Adrenal gland (tissue), 12 donors: ENCODE measurements around the gene NOS1. TPM values are rescaled to one million over a fixed set of nuclear protein-coding genes. Genes with fewer than 3 reads are reported as not detected.
"Not testable (repeated sequence)": the region's sequence is repeated elsewhere in the genome, so short reads cannot be mapped to it uniquely, and the experiment has no call there.

ENCODE experiments used
- DNase-seq, 7 donors: peaks; one replicate each; pipeline ENCODE4 v3.0.0-alpha.2; 2019 to 2020
- H3K27ac ChIP-seq, 5 donors: fragments of 200-600 bp; sonication (generic) in 4 of 5; 1 replicate in 3 of 5; 2 replicates in 2 of 5; pipeline versions ENCODE4 v1.5.1 to v1.8.0; 2016 to 2020; ENCODE audit warnings: mild to moderate bottlenecking in 1 of 5
- H3K27me3 ChIP-seq: fragments of 200-600 bp; 2 replicates; pipeline ENCODE4 v1.8.0; 2021
- H3K36me3 ChIP-seq, 2 donors: fragments of 200-600 bp; replicated peaks in 1 of 2; 1 replicate in 1 of 2; 2 replicates in 1 of 2; pipeline versions ENCODE4 v1.5.1 to v1.8.0; 2018 to 2022
- H3K4me1 ChIP-seq, 2 donors: fragments of 200-600 bp; replicated peaks in 1 of 2; 1 replicate in 1 of 2; 2 replicates in 1 of 2; pipeline versions ENCODE4 v1.5.1 to v1.8.0; 2018 to 2021
- H3K4me3 ChIP-seq, 4 donors: fragments of 200-600 bp; sonication (generic) in 3 of 4; one replicate each; pipeline ENCODE4 v1.5.1; 2016 to 2018
- H3K9me3 ChIP-seq, 3 donors: fragments of 200-600 bp; sonication (generic) in 1 of 3; replicated peaks in 1 of 3; 1 replicate in 2 of 3; 2 replicates in 1 of 3; pipeline versions ENCODE4 v1.5.1 to v1.8.0; 2016 to 2021
- POLR2A ChIP-seq, 2 donors: fragments of 450-650 bp; IDR thresholded peaks; one replicate each; pipeline ENCODE4 v1.6.1; 2017; ENCODE audit warnings: antibody characterized with exemption in 2 of 2, mild to moderate bottlenecking in 2 of 2, moderate library complexity in 1 of 2
- WGBS, 4 donors: extraction: QIAGEN DNeasy Blood & Tissue Kit in 2 of 4; methylation state at CpG; one replicate each; pipeline versions ENCODE4 v1.1.5 to v1.1.7; 2013 to 2017; 5-methylcytosine and 5-hydroxymethylcytosine counted together
- intact Hi-C, 2 donors: fragments of 100-400 bp; cut with DNase I; formaldehyde crosslinking; loops; one replicate each; pipeline versions ENCODE4 v1.14.1 to v1.15.0; 2022 to 2023
- polyA plus RNA-seq, 3 donors: library from polyadenylated mRNA; stranded (reverse); fragments of 200-250 nt in 2 of 3; fragments of 350-450 nt in 1 of 3; fragmentation: Illumina TruSeq in 1 of 3; extraction: RNeasy Lipid Tissue Mini Kit (QIAGEN cat#74804) in 1 of 3; gene quantifications; one replicate each; pipeline ENCODE4 v1.2.3, GENCODE V29; 2013 to 2014
- total RNA-seq, 9 donors: library from RNA; depleted of rRNA in 4 of 9; stranded (reverse); fragments of >200 nt in 4 of 9; fragments of 120-200 nt in 1 of 9; fragmentation: NEBNext Ultra II Directional in 1 of 9; extraction: Animal tissue kit (Norgen Biotek cat#: 25700) in 1 of 9; gene quantifications; one replicate each; pipeline versions ENCODE4 v1.1.0 to v1.2.4, GENCODE V29; 2013 to 2023
- TF ChIP-seq, protein P1 (sequence below), 6 experiments: fragments of 450-650 bp in 4 of 6; fragments of 200-600 bp in 2 of 6; sonication (generic) in 1 of 6; IDR thresholded peaks; 1 replicate in 5 of 6; 2 replicates in 1 of 6; pipeline versions ENCODE4 v1.5.1 to v1.8.0; 2016 to 2021; ENCODE audit warnings: antibody characterized with exemption in 6 of 6, mild to moderate bottlenecking in 2 of 6, moderate library complexity in 1 of 6
- donor health status: healthy with polysubstance abuse.
- donor health status: Bipolar disorder and iron deficiency.
- donor health status: DM: yes; HTN: yes; CAD: no.
- donor health status: DM: no; HTN: no; CAD: no.
- donor health status: DM: no; HTN: no; CAD: no.
- donor health status: DM: yes; HTN: yes; CAD: no.

Gene NOS1
- total and polyA plus RNA-seq, 12 donors = under 0.01 to 0.26 (median 0.07) TPM; not detected in 2

DNA sequence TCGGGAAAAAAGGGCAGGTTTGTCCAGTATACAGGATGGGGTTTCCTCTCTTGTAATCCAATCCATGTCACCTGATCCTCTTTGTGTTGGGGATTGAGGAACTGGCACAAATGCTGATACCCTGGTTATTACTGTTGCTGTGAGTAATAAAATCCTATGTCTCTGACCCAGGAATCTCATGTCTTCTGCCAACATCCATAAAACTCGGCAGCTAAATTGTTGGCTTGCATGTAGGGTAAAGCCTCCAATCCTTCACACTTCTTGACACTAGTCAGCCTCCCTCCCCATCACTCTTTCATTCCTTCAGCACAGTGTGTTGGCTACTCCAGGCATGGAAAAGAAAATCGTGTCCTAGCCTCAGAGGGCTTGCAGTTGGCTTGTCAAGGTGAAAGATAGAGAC lies 9.2 kb upstream of the NOS1 start:
- Histone ChIP-seq H3K27me3 (no peaks in the 10 kb centered on the region), H3K4me1 (no peaks in the 10 kb centered on the region), H3K27ac (no peak overlapping the region), H3K36me3 (no peaks in the 10 kb centered on the region), H3K4me3 (no peak overlapping the region), H3K9me3 (no peaks in the 10 kb centered on the region)
- intact Hi-C loops = no loop called here
- WGBS, 4 donors = 36 to 54% (median 49%) methylated on average over 3 of the region's 3 CpGs
- no peak for DNase-seq
- TF ChIP-seq POLR2A (IDR thresholded peaks at IDR 0.05) = no peak
- TF ChIP-seq, protein P1, sequence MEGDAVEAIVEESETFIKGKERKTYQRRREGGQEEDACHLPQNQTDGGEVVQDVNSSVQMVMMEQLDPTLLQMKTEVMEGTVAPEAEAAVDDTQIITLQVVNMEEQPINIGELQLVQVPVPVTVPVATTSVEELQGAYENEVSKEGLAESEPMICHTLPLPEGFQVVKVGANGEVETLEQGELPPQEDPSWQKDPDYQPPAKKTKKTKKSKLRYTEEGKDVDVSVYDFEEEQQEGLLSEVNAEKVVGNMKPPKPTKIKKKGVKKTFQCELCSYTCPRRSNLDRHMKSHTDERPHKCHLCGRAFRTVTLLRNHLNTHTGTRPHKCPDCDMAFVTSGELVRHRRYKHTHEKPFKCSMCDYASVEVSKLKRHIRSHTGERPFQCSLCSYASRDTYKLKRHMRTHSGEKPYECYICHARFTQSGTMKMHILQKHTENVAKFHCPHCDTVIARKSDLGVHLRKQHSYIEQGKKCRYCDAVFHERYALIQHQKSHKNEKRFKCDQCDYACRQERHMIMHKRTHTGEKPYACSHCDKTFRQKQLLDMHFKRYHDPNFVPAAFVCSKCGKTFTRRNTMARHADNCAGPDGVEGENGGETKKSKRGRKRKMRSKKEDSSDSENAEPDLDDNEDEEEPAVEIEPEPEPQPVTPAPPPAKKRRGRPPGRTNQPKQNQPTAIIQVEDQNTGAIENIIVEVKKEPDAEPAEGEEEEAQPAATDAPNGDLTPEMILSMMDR (IDR thresholded peaks at IDR 0.05) = no peak

- H3K36me3 ChIP-seq, DNase-seq, H3K27me3 ChIP-seq, H3K4me3 ChIP-seq, H3K4me1 ChIP-seq, H3K27ac ChIP-seq, H3K9me3 ChIP-seq: not testable (repeated sequence)
- intact Hi-C loops = loop anchor here (2.0 to 10.0 kb wide), 5 partner anchors 155 to 467 kb away; no protein-coding TSS in a partner anchor
- WGBS, 4 donors = 60 to 85% (median 70%) methylated on average over 17 of the region's 17 CpGs
Measured at GRCh38 chr12:117370000-117370399, 8.6 kb upstream of the NOS1 start.

DNA sequence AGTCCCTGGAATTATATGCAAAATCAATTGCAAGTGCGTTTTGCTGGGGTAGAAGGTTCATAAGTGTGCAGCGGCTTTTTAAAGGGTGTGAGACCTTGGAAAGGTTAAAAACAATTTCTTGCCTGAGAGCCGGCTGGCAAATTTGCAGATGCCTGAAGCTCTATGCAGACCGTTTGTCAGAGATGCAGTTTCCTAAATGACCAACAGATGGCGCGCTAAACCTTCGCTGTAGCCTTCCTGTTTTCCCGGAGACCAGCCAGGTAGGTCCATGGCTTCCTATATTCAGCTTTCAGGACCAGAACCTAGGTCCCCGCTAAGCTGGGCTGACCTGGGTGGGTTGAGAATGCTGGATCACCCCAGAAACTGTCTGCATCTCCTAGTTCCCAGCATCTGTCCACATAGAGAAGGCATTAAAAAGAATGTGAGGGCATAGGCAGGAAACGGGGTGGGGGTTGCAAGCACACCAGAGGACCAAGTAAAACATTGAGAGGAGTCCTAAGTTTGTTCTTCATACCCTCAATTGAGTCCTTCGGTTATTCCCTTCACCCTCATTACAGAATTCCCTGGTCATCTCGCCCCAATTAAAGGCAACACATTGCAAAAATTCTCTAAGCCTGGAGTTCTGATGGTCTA lies 5.7 kb upstream of the NOS1 start:
- Histone ChIP-seq H3K27ac (no peak overlapping the region), H3K36me3 (no peaks in the 10 kb centered on the region), H3K27me3 (peaks cover 16% of the 10 kb centered on the region), H3K4me3 (no peak overlapping the region), H3K4me1 (no peaks in the 10 kb centered on the region), H3K9me3 (no peaks in the 10 kb centered on the region)
- no peak for TF ChIP-seq POLR2A (IDR thresholded peaks at IDR 0.05)
- TF ChIP-seq, protein P1 (IDR thresholded peaks at IDR 0.05) = peak; percentile 80 to 89 (median 88)
- DNase-seq = peak; percentile 57 to 92 (median 83)
- WGBS, 4 donors = 12 to 16% (median 13%) methylated on average over 12 of the region's 12 CpGs
- intact Hi-C loops = loop anchor here (5.0 to 10.0 kb wide), 4 partner anchors 152 to 470 kb away; no protein-coding TSS in a partner anchor

GRCh38 chr12:117365049-117365616 lies 3.7 kb upstream of the NOS1 start:
- Histone ChIP-seq H3K27ac (no peak overlapping the region), H3K4me3 (no peak overlapping the region), H3K36me3 (no peaks in the 10 kb centered on the region), H3K27me3 (peaks cover 32% of the 10 kb centered on the region), H3K9me3 (no peaks in the 10 kb centered on the region), H3K4me1 (no peaks in the 10 kb centered on the region)
- no peak for DNase-seq
- WGBS, 4 donors = 30 to 41% (median 34%) methylated on average over 7 to 9 of the region's 9 CpGs
- intact Hi-C loops = loop anchor here (5.0 to 10.0 kb wide), 4 partner anchors 150 to 472 kb away; no protein-coding TSS in a partner anchor
- no peak for TF ChIP-seq POLR2A (IDR thresholded peaks at IDR 0.05)

DNA sequence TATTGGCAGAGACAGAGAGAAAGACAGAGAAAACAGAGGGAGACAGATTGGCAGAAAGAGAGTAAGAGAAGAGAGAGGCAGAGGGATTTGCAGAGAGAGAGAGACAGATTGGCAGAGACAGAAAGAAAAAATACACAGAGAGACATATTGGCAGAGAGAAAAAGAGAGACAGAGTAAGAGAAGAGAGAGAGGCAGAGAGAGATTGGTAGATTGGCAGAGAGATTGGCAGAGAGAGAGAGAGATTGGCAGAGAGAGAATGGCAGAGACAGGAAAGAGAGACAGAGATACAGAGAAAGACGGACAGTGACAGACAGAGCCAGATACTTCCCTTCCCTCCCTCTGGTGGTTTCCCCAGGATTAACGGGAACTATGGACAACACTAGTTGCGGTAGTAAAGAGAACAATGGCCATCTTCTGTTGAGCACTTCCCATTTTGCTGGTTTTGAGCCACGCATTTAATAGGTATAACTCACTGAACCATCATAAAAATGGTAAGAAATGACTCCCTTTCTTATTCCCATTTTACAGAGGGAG lies 2.6 kb upstream of the NOS1 start:
- DNase-seq = no peak

More for the DNA sequence above, 2.6 kb upstream of the NOS1 start:
- H3K4me3 ChIP-seq = no peak overlapping the region
- H3K9me3 ChIP-seq = no peaks in the 10 kb centered on the region
- no peak for TF ChIP-seq POLR2A (IDR thresholded peaks at IDR 0.05)
- TF ChIP-seq, protein P1 (IDR thresholded peaks at IDR 0.05) = no peak
- intact Hi-C loops = loop anchor here (10.0 kb wide), 2 partner anchors 149 to 471 kb away; no protein-coding TSS in a partner anchor
- 7 to 18% (median 12%) methylated on average over 4 of the region's 4 CpGs for WGBS, 4 donors
- no peak overlapping the region for H3K27ac ChIP-seq
- peaks cover 41% of the 10 kb centered on the region for H3K27me3 ChIP-seq
- H3K36me3 ChIP-seq = no peaks in the 10 kb centered on the region
- H3K4me1 ChIP-seq = no peaks in the 10 kb centered on the region
